ENCODE measurements around the gene TMX4. TPM values are rescaled to one million over a fixed set of nuclear protein-coding genes. Genes with fewer than 3 reads are reported as not detected.

TMX4 gene
- total RNA-seq, 1 experiment from 2014 or later, result 47.4 TPM

- no peak overlapping the region for H3K27ac Mint-ChIP-seq (ENCODE audit: low read depth, unreplicated experiment)
- BruUV-seq (replicated peaks), result no TSS peak
- ChIA-PET CTCF (interaction anchor here (2.3 to 15.2 kb wide), 2 partner anchors 10 to 665 kb away, joined by 27 to 322 read pairs; no protein-coding TSS in a partner anchor), POLR2A (no interaction called here)
- no peaks in the 10 kb centered on the region for H3K27me3 Mint-ChIP-seq (ENCODE audit: insufficient read depth, unreplicated experiment)
- H3K4me3 Mint-ChIP-seq (ENCODE audit: unreplicated experiment), result no peak overlapping the region
- intact Hi-C loops (cut with micrococcal nuclease), result no loop called here
- DNase-seq (ENCODE audit: unreplicated experiment), result no peak
- H3K36me3 Mint-ChIP-seq (ENCODE audit: insufficient read depth, unreplicated experiment), result no peaks in the 10 kb centered on the region
- no peaks in the 10 kb centered on the region for H3K4me1 Mint-ChIP-seq (ENCODE audit: insufficient read depth, unreplicated experiment)
- H3K9me3 Mint-ChIP-seq (ENCODE audit: unreplicated experiment), result no peaks in the 10 kb centered on the region
- TF ChIP-seq CTCF (IDR thresholded peaks at IDR 0.05; ENCODE audit: unreplicated experiment), result no peak
These were observed 35.5 kb upstream of the TMX4 start for GRCh38 chr20:8055096-8055495.

- BruUV-seq (replicated peaks), result no TSS peak
- ChIA-PET CTCF (interaction anchor here (0.6 to 15.2 kb wide), 4 partner anchors 26 to 670 kb away, joined by 3 to 322 read pairs (median 3); no protein-coding TSS in a partner anchor), POLR2A (no interaction called here)
- intact Hi-C loops (cut with micrococcal nuclease), result no loop called here
- H3K4me1 Mint-ChIP-seq (ENCODE audit: insufficient read depth, unreplicated experiment), result no peaks in the 10 kb centered on the region
- no peak for TF ChIP-seq CTCF (IDR thresholded peaks at IDR 0.05; ENCODE audit: unreplicated experiment)
- no peak overlapping the region for H3K4me3 Mint-ChIP-seq (ENCODE audit: unreplicated experiment)
- no peaks in the 10 kb centered on the region for H3K27me3 Mint-ChIP-seq (ENCODE audit: insufficient read depth, unreplicated experiment)
- H3K36me3 Mint-ChIP-seq (ENCODE audit: insufficient read depth, unreplicated experiment), result no peaks in the 10 kb centered on the region
- DNase-seq (ENCODE audit: unreplicated experiment), result no peak
- no peak overlapping the region for H3K27ac Mint-ChIP-seq (ENCODE audit: low read depth, unreplicated experiment)
- no peaks in the 10 kb centered on the region for H3K9me3 Mint-ChIP-seq (ENCODE audit: unreplicated experiment)
These were observed 30.7 kb upstream of the TMX4 start for GRCh38 chr20:8050157-8050837.

- no peak overlapping the region for H3K4me3 Mint-ChIP-seq (ENCODE audit: unreplicated experiment)
- H3K27me3 Mint-ChIP-seq (ENCODE audit: insufficient read depth, unreplicated experiment), result no peaks in the 10 kb centered on the region
- no TSS peak for BruUV-seq (replicated peaks)
- H3K27ac Mint-ChIP-seq (ENCODE audit: low read depth, unreplicated experiment), result no peak overlapping the region
- CTCF ChIA-PET, result interaction anchor here (0.8 to 15.2 kb wide), 3 partner anchors 25 to 671 kb away, joined by 3 to 322 read pairs (median 3); no protein-coding TSS in a partner anchor
- DNase-seq (ENCODE audit: unreplicated experiment), result no peak
- H3K4me1 Mint-ChIP-seq (ENCODE audit: insufficient read depth, unreplicated experiment), result no peaks in the 10 kb centered on the region
- no peak for TF ChIP-seq CTCF (IDR thresholded peaks at IDR 0.05; ENCODE audit: unreplicated experiment)
- POLR2A ChIA-PET, result no interaction called here
- intact Hi-C loops (cut with micrococcal nuclease), result no loop called here
- no peaks in the 10 kb centered on the region for H3K9me3 Mint-ChIP-seq (ENCODE audit: unreplicated experiment)
- H3K36me3 Mint-ChIP-seq (ENCODE audit: insufficient read depth, unreplicated experiment), result no peaks in the 10 kb centered on the region
These were observed 29.7 kb upstream of the TMX4 start for GRCh38 chr20:8049310-8049709.

- peaks cover 14% of the 10 kb centered on the region for H3K27me3 Mint-ChIP-seq (ENCODE audit: insufficient read depth, unreplicated experiment)
- no peak overlapping the region for H3K4me3 Mint-ChIP-seq (ENCODE audit: unreplicated experiment)
- POLR2A ChIA-PET, result no interaction called here
- no peaks in the 10 kb centered on the region for H3K4me1 Mint-ChIP-seq (ENCODE audit: insufficient read depth, unreplicated experiment)
- no peaks in the 10 kb centered on the region for H3K9me3 Mint-ChIP-seq (ENCODE audit: unreplicated experiment)
- TF ChIP-seq CTCF (IDR thresholded peaks at IDR 0.05; ENCODE audit: unreplicated experiment), result no peak
- H3K27ac Mint-ChIP-seq (ENCODE audit: low read depth, unreplicated experiment), result no peak overlapping the region
- no peaks in the 10 kb centered on the region for H3K36me3 Mint-ChIP-seq (ENCODE audit: insufficient read depth, unreplicated experiment)
- CTCF ChIA-PET, result interaction anchor here (0.6 to 15.2 kb wide), 17 partner anchors 9 to 714 kb away, joined by 3 to 322 read pairs (median 7); partner anchors contain the start of gene PLCB1
- no TSS peak for BruUV-seq (replicated peaks)
- intact Hi-C loops (cut with micrococcal nuclease), result no loop called here
- no peak for DNase-seq (ENCODE audit: unreplicated experiment)
These were observed 26.4 kb upstream of the TMX4 start for GRCh38 chr20:8045946-8046345.

Data from MCF 10A (cell line).